Measurements from ENCODE around the gene MYL5. TPM values are rescaled to one million over a fixed set of nuclear protein-coding genes. Genes with fewer than 3 reads are reported as not detected.
"Not testable (repeated sequence)": the region's sequence is repeated elsewhere in the genome, so short reads cannot be mapped to it uniquely, and the experiment has no call there.

Gene MYL5
- total RNA-seq, 1 experiment from 2014 or later = 10.4 TPM

DNA sequence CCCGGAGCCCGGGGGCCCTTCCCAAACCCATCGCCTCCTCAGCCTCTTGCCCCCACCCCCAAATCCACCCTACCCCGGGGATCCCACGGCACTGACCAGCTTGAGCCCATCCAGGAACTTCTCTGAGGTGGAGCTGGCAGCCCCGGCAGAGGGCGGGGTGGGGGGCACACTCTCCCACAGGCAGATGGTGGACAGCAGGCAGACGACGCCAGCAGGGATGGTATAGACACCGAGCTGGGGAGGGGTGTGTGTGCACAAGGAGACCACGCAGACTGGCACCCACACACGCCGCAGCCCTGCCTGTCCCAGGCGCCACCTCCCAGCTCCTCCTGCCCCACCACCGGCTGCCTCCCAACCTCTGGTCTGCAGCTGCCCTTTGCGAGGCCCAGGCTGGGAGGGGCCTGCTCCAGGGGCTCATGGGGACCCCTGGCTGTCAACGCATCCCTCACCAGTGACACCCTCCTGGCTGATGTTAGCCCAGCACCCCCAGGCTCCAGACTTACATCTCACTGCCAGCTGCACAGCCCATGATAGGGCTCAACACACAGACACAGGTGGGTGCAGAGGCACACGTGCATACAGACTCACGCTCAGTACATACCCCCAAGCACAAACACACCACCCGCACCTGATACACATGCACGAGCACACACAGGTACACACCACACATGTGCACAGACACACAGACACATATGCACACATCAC lies 10.4 kb downstream of the MYL5 start:
- DNase-seq (ENCODE audit: low read depth) = no peak

DNA sequence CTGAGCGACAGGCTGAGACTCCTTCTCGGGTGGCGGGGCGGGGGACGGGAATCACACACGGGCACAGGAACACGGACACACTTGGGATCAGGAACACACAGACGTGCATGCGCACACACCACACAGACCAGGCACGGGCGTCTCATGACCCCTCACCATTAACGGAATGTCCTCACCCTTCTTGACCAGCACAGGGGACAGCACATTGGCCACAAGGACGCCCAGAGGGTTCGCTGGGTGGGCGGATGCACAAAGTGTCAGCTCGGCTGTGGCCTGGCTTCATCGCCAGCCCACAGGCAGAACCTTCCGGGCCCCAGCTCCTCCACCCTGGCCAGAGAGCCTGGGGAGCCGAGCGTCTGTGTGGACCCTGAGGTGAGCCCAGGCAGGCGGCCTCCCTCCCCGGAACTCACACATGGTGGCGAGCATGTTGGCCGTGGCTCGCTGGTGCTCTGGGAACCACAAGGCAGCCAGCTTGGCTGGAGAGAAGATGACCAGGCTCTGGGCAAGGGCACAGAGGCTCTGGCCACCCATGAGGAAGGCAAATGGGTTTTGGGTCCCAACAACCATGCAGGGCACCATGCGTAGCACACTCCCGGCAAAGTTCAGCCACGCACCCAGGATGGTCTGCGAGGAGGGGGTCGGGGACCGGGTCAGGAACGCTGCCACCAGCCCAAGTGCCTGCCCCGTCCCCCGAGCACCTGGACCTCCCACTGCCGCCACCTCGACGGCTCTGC lies 11.5 kb downstream of the MYL5 start:
- no peak for DNase-seq (ENCODE audit: low read depth)

DNA sequence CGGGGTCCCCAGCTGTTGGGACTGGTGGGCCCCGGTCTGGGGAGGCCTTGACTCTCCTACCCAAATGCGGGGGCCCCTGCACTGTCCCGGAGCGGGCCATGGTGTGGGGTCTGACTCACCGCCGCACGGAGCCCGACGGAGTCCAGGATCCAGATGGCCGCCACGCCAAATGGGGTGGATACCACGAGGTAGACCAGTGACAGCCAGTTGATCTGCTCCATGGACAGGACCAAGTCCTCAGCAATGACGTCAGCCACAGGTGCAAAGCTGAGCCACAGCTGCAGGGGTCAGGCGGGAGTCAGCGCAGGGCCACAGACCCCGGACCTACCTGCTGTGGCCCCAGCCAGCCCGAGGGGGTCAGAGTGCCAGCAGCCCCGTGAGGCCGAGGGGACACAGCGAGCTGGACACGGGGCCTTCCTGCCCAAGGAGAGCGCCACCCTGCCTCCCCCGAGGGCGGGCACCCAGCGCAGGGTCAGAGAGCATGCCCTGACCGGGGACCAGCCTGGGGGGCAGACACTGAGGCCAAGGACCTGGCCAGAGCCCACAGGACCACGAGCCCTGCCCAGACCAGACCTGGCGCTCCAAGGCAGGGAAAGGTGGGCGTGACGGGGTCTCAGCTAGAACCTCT lies 12.2 kb downstream of the MYL5 start:
- DNase-seq (ENCODE audit: low read depth) = no peak

DNA sequence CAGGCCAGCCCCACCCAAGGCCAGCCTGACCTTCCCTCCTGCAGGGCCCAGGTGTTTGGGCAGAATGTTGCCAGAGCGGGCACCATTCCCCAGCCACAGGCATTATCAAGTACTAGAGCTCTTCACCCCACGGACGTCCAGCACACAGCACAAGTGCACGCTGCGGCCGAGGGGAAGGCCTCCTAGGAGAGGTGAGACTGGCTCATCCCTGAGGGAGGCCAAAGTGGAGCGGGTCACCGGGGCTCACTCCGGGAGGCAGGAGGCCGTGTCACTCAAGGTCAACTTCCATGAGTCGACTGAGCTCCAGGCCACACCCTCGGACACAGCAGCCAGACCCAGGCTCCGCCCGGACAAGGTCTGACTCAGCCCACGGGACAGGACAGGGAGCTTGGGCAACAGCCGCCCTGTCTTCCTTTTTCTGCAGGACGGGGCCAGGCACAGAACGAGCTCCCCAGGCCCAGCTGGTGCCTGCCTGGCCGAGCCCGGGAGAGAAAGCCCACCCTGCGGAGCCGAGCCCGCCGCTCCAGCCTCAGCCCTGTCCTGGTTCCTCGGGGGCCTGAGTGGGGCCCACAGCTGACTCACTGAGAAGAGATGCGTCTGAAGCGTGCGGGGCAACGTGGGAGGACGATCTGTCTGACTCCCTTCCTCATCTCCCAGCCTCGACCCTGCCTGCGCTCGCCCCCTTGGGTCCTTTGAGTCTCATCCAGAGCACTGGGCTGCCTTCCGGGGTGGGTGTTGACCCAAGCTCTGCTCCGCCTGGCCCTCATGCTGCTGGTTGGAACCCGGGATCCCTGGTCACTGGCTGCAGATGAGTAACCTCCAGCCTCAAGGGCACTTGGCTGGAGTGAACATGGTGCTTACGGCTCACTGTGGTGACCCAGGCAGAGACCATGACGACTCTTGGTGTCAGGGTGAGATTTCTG lies 13.0 kb downstream of the MYL5 start:
- DNase-seq (ENCODE audit: low read depth) = peak; percentile 96

DNA sequence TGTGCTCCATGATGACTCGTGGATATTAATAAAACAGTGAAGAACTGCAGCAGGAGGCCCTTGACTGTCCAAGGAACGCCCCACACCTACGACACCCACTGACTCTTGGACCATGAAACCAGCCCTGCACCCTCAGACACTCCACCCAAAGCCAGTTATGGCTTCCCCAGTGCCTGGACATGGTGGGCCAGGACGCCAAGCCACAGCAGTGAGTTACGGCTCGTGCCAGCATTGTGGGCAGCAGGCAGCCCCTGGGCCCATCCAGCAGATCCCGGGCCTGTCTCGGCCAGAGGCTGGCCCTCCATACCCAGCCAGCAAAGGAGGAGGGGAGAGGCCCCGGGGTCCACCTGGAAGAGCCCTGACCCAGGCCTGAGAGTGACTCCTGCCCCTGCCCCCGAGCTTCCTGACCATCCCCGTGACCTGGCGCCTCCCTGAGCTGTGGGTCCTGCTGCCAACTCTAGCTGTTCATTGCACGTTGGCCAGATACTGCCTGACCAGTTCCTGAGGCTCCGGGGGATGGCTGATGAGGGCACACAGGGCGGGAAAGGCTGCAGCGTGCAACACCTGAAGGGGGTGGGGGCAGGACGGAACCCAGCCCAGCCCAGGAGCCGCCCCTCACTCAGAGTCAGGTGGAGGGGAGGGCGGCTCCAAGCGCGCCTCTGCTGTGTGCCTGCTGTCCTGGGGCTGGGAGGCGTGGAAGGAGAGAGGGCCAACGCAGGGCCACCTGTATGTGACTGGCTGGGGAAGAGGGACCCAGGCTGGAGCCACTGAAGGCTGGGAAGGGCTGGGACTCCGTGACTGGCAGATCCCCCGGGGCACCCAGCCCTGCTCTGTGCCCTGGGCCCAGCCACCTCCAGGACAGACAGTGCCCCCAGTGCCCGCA lies 13.9 kb downstream of the MYL5 start:
- DNase-seq (ENCODE audit: low read depth) = no peak

DNA sequence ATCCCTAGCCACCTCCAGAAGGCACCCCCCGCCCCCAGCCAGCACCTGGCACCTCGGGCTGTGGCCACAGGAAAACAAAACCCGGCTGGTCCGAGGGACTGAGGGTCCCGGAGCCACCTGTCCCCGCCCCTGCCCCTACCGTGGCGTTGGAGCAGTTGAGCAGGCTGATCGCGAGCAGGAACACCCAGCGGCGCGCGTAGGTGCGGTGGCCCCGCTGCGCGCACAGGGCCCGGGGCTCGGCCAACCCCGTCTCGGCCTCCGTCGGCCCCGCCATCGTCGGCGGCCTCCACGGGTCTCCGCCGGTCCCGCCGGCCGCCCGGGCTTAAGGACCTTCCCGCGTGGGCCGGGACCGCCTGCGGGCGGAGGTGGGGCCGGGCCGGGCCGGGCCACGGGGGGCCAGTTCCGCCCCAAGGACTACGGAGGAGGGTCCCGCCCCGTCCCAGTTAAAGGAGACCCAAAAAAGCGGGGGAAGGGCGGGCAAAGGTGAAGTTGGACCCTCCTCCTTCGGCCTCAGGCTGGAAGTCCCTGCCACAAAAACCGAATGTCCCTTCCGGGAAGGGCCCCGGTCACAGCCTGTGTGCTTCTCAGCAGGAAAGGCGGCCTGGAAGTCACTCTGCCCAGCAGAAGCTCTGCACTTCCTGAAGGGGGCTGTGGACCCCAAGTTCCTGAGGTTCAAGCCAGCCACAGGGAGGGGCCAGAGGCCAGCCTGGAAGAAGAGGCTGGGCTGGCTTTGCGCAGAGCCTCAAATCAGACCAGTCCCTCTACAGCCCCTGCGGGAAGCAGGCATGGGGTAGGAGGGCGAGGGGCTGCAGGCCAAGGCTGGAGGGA lies 14.7 kb downstream of the MYL5 start, which contains the start of gene SLC49A3:
TSS of gene SLC49A3 (minus strand) at position 298 of the 828 bp plus-strand sequence. CDS start at position 274, 24 bp downstream.
- no peak for DNase-seq (ENCODE audit: low read depth)

DNA sequence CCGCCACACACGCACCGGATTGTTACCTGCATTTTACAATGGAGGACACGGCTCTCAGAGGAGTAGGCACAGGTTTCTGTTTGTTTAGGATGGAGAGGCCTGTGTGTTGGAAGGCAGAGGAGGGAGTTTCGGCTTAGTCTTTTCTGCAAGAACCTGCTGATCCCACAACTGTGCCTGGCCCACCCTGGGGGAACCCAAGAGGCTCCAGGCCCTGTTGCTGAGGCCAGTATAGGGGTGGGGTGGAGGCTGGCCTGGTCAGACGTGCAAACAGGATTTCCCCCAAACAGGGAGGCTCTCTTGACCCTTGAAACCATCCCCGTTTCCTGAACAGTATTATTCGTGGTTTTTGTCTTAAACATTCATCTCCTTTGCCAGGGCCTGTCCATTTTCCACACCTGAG lies 15.4 kb downstream of the MYL5 start:
- no peak for DNase-seq (ENCODE audit: low read depth)

DNA sequence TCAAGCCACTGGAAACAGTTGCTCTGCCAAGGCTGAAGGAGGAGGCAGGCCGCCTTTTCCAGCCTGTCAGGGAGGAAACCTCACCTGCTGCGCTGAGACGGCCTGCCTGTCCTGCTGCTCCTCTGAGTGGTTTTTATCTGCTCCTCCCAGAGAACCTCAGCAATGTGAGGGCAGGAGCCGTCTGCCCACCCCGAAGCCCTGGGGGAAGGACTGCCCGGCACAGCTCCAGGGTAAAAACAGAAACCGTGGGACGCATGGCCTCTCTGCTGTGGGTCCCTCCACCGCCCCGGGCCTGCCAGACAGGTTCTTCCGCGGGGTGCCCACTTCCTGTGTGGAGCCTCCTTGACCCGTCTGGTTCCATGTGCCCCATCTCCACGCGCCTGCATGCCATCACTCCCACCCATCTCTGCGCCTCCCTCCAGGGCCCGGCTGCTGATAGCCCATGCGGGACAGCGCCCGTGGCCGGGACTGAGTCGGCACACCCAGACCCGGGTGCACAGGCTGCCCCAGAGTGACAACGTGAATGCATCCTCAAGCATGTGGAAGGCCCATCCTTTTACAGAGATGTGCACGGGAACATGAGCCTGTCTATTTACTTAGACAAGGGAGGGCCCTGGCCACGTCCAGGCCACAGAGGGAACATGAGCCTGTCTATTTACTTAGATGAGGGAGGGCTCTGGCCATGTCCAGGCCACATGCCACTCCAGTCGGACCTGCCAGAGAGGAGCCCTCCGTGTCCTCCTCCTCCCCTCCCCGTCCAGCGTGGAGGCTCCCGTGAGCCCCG lies 18.6 kb downstream of the MYL5 start:
- no peak for DNase-seq (ENCODE audit: low read depth)

DNA sequence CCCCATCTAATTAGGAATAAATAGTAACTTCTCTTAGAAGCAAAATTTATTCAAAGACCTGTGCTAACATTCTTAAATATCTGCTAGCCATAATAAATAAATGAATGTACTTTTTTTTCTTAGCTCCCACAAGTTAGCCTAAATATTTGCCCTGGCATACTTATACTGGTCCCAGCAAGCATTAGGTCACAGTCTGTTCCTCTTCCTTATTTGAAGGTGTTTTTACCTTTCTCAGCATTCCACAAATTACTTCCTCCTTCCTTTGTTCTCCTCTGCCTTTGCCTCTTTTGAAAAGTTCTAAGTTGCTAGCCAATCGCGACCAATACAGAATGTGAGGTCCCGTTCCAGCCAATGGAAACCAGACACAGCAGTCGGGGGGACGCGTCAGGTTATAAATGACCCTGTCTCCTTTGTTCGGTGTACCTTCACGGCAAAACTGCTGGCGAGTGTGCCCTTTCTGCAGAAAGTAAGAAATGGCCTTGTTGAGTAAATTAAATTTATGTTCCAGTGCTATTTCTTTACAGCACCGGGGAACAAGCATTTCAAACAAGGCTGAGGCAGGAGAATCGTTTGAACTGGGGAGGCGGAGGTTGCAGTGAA lies 20.1 kb downstream of the MYL5 start:
- DNase-seq (ENCODE audit: low read depth) = not testable (repeated sequence)

DNA sequence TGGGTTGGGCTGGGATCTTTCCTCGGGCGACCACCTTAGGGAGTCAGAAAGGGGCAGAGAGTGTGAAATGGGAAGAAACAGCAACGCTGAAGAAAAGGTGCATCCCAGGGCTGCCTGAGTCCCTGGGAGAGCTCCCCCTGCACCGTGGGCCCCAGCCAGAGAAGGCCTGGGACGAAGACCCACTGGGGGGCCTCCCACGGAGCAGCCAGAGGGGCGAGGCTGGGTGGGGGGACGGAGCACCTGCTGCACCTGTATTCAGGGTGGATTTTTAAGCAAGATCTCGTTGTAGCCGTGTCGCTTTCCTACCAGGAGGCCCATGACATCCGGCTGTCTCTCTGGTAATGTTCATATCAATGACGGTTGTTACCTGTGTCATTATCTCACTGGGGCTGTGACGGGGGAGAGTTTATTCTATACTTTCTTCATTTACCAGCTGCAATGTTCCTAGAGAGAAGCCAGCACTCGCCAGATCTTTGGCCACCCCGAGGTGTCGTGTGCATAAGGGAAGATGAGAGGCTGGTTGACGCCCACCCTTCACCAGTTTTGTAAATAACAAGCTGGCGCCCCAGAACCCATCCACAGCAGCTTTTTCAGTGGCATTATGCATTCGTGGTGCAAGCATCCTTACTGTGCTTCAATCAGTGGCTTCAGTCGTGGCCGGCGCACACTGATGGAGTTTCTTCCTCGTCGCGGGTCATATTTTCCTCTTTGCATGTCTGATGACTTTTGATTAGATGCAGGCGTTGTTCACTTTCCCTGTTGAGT lies 25.7 kb downstream of the MYL5 start:
- DNase-seq (ENCODE audit: low read depth) = no peak

DNA sequence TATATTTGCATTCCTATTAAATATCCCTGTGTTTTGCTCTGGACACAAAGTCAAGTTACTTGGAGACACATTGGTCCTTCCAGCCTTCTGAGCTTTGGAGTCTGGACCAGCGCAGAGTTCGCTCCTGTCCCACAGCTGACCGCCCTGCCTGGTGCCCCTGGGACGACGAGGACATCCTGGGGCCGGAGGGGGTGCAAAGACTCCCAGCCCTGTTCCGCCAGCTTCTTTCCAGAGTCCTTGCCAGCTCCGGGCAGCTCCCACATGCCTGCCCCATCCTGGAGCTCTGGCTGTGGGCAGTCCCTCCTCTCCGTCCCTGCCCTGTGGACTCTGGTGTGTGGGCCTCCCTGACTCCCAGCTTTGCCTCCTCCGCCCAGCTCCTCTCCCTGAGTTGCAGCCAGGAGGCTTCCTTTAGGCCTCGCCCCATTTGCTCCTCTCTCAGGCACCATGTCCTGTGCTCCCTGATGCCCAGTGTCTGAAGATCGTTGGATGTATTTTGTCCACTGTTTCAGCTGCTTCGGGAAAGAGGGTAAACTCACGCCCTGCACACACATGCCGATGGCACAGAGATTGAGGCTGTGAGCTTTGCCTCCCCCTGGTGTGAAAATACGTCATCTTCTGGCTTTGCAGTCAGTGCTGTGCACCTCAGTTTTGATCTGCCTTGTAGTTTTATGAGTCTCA lies 26.4 kb downstream of the MYL5 start:
- no peak for DNase-seq (ENCODE audit: low read depth)

DNA sequence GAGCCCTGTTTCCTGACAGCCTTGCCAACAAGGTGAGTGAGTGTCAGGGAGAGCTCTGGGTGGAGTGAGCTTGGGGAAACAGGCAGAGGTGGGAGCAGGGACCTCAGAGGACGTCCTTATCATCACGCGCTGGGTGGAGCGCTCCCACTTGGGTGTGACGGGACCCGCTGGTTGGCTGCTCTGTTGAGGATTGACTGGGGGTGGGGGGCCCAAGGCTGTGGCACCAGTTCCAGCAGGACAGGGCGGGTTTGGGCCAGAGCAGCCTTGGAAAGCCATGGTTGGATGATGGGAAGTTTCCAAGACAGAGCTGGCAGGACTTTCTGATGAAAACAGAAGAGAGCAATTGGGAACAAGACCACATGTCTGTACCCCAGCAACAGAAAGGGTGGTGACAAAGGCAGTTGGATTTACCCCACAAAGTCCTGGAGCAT lies 28.3 kb downstream of the MYL5 start:
- DNase-seq (ENCODE audit: low read depth) = no peak

DNA sequence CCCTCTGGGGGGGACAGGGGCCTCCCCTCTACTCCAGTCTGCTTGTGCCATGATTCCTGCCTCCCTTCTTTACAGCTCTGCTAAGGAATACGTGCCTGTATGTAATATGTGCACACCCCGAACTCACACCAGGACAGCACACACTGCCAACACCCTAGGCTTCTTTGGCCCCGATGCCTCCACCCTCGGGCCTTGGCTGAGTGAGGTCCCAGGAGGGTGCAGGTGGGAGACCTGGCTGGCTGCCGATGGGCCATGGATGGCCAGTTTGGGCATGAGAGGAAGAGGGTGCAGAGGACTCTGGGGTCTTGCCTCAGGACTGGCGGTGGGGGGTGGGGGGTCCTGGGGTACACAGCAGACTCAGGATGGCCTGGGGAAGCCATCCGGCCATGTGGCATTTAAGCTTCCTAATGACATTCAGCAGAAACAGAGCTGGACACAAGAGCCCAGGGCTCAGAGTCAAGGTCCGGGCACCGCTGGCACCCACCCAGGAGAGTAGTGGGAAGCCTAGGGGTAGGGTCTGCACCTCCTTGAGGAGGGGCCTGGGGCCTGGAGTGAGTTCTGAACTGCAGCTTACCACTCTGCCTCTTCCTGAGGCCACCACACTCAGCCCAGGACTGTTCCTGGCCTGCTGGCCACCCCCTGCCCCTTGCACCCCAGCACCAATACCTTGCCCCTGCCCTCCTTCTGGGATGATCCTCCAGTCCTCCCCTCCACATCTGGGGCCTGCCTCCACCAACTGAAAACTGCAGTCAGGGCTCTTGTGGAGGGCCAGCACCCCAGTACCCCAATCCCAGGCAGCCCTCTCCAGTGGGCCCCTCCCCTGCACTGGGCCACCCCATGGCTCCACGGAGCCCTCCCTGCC lies 29.2 kb downstream of the MYL5 start:
- DNase-seq (ENCODE audit: low read depth) = no peak

DNA sequence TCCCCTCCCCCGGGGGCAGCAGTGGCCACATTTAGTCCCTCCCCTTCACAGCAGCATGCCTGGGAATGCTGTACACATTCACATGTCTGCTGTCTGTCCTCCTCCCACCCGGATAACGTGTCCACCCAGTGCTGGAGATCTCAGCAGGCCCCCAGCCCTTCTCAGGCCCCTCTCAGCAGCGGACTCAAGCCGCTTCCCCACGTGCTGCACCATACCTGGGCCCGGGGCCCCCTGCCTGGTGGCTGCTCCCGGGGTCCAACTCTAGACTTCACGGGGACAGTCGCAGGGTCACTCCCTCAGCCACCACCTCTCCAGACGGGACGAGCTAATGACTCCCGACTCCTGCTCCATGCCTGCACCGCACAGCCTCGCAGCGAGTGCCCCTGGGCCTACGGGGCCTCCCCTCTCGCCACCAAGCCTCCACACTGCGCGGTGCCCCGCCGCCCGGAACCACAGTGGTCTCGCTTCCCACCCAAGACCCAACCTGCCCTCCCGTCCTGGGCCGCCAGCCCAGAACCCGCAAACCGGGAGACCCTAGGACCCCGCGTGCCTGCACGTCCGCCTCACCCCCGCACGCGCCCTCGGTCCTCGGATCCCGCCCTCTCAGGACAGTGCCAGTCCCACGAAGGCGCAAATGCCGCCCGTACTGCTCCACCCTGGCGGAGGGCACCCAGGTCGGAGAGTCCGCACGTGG lies 30.0 kb downstream of the MYL5 start:
- DNase-seq (ENCODE audit: low read depth) = no peak

DNA sequence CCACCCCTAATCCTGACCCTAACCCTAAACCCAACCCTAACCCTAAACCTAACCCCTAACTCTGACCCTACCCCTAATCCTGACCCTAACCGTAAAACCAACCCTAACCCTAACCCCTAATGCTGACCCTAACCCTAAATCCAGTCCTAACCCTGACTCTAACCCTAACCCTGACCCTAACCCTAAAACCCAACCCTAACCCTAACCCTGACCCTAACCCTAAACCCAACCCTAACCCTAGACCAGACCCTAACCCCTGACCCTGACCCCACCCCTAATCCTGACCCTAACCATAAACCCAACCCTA lies 30.6 kb downstream of the MYL5 start:
- no peak for DNase-seq (ENCODE audit: low read depth)
